Testis (tissue), 3 donors: ENCODE measurements around the gene TFG. TPM values are rescaled to one million over a fixed set of nuclear protein-coding genes. Genes with fewer than 3 reads are reported as not detected.

ENCODE experiments used
- DNase-seq: peaks from one replicate; pipeline ENCODE4 v3.0.0-alpha.2; 2019
- H3K27ac ChIP-seq, 2 donors: fragments of 200-600 bp; sonication (generic); one replicate each; pipeline ENCODE4 v1.5.1; 2019
- H3K27me3 ChIP-seq: fragments of 200-600 bp; sonication (generic); one replicate; pipeline ENCODE4 v1.5.1; 2019
- H3K36me3 ChIP-seq: fragments of 200-600 bp; sonication (generic); one replicate; pipeline ENCODE4 v1.5.1; 2017; ENCODE audit warnings: low read depth; ENCODE audit errors: missing control alignments
- H3K4me1 ChIP-seq: fragments of 200-600 bp; sonication (generic); one replicate; pipeline ENCODE4 v1.5.1; 2019
- H3K4me3 ChIP-seq, 2 donors: fragments of 200-600 bp; sonication (generic); one replicate each; pipeline ENCODE4 v1.5.1; 2017 to 2019
- H3K9me3 ChIP-seq: fragments of 200-600 bp; sonication (generic); one replicate; pipeline ENCODE4 v1.5.1; 2017
- CTCF ChIP-seq, 3 experiments: fragments of 450-650 bp in 2 of 3; fragments of 200-600 bp in 1 of 3; sonication (generic) in 1 of 3; IDR thresholded peaks; one replicate each; pipeline ENCODE4 v1.5.1; 2016 to 2019; ENCODE audit warnings: antibody characterized with exemption in 3 of 3, mild to moderate bottlenecking in 2 of 3, moderate library complexity in 1 of 3
- POLR2A ChIP-seq: fragments of 450-650 bp; IDR thresholded peaks from one replicate; pipeline ENCODE4 v1.6.1; 2017; ENCODE audit warnings: antibody characterized with exemption, mild to moderate bottlenecking, moderate library complexity
- WGBS, 2 donors: methylation state at CpG; one replicate each; pipeline ENCODE4 v1.1.5; 2018; 5-methylcytosine and 5-hydroxymethylcytosine counted together
- intact Hi-C: fragments of 100-400 bp; cut with DNase I; formaldehyde crosslinking; loops from one replicate; pipeline ENCODE4 v1.15.1; 2023; ENCODE audit warnings: low total_unique reads
- polyA plus RNA-seq: library from polyadenylated mRNA; stranded (reverse); fragments of 350-450 nt; fragmentation: Illumina TruSeq; extraction: RNeasy Lipid Tissue Mini Kit (QIAGEN cat#74804); gene quantifications from one replicate; pipeline ENCODE4 v1.2.3, GENCODE V29; 2014; ENCODE audit warnings: low read depth, low replicate concordance; ENCODE audit not compliant: insufficient read depth
- total RNA-seq, 2 donors: library from RNA; depleted of rRNA; stranded (reverse); fragments of >200 nt; gene quantifications; one replicate each; pipeline ENCODE4 v1.2.3, GENCODE V29; 2016

TFG gene
- total and polyA plus RNA-seq, 3 donors from 2014 or later = 107 to 116 (median 107) TPM

- H3K4me1 ChIP-seq = no peaks in the 10 kb centered on the region
- WGBS, 2 donors = 75 to 92% methylated on average over 2 of the region's 2 CpGs
- no peak overlapping the region for H3K27ac ChIP-seq
- H3K4me3 ChIP-seq = no peak overlapping the region
- no peak for DNase-seq
- TF ChIP-seq CTCF (IDR thresholded peaks at IDR 0.05) (no peak), POLR2A (no peak)
- H3K9me3 ChIP-seq = no peaks in the 10 kb centered on the region
- H3K27me3 ChIP-seq = no peaks in the 10 kb centered on the region
- no peaks in the 10 kb centered on the region for H3K36me3 ChIP-seq
- intact Hi-C loops = no loop called here
These were observed 56.8 kb downstream of the TFG start for GRCh38 chr3:100766069-100766468.

GRCh38 chr3:100769693-100770092 is 60.4 kb downstream of the TFG start:
- intact Hi-C loops = no loop called here
- Histone ChIP-seq H3K4me1 (no peaks in the 10 kb centered on the region), H3K4me3 (no peak overlapping the region), H3K9me3 (no peaks in the 10 kb centered on the region), H3K36me3 (no peaks in the 10 kb centered on the region), H3K27me3 (no peaks in the 10 kb centered on the region), H3K27ac (no peak overlapping the region)
- TF ChIP-seq CTCF (IDR thresholded peaks at IDR 0.05) = no peak
- TF ChIP-seq POLR2A = no peak
- no peak for DNase-seq
- WGBS, 2 donors = 86 to 87% methylated on average over 3 of the region's 3 CpGs

- no peak for TF ChIP-seq CTCF (IDR thresholded peaks at IDR 0.05)
- no peak for TF ChIP-seq POLR2A
- DNase-seq = no peak
- intact Hi-C loops = no loop called here
These were observed 65.9 kb downstream of the TFG start for GRCh38 chr3:100775226-100775625.

GRCh38 chr3:100775669-100776068 is 66.4 kb downstream of the TFG start:
- no peak for DNase-seq
- H3K4me1 ChIP-seq = no peaks in the 10 kb centered on the region
- no peak for TF ChIP-seq POLR2A
- TF ChIP-seq CTCF (IDR thresholded peaks at IDR 0.05) = no peak
- H3K9me3 ChIP-seq = no peaks in the 10 kb centered on the region
- no peaks in the 10 kb centered on the region for H3K36me3 ChIP-seq
- H3K4me3 ChIP-seq = no peak overlapping the region
- H3K27ac ChIP-seq = no peak overlapping the region
- H3K27me3 ChIP-seq = no peaks in the 10 kb centered on the region
- intact Hi-C loops = no loop called here

More at GRCh38 chr3:100775226-100775625, 65.9 kb downstream of the TFG start:
- Histone ChIP-seq H3K4me3 (no peak overlapping the region), H3K27me3 (no peaks in the 10 kb centered on the region), H3K36me3 (no peaks in the 10 kb centered on the region), H3K4me1 (no peaks in the 10 kb centered on the region), H3K27ac (no peak overlapping the region), H3K9me3 (no peaks in the 10 kb centered on the region)
- 95 to 96% methylated on average over 3 of the region's 3 CpGs for WGBS, 2 donors

- 91% methylated on average over 2 of the region's 2 CpGs for WGBS, 2 donors
- H3K27ac ChIP-seq = no peak overlapping the region
- intact Hi-C loops = no loop called here
- no peaks in the 10 kb centered on the region for H3K4me1 ChIP-seq
- TF ChIP-seq CTCF (IDR thresholded peaks at IDR 0.05) = no peak
- no peak for TF ChIP-seq POLR2A
- no peak overlapping the region for H3K4me3 ChIP-seq
- H3K36me3 ChIP-seq = no peaks in the 10 kb centered on the region
- no peak for DNase-seq
- no peaks in the 10 kb centered on the region for H3K27me3 ChIP-seq
- H3K9me3 ChIP-seq = no peaks in the 10 kb centered on the region
These were observed 66.9 kb downstream of the TFG start for GRCh38 chr3:100776097-100776729.
